ENCODE data around the gene ZBTB25.

ZBTB25 gene

GRCh38 chr14:64474041-64474440 lies 29.6 kb downstream of the ZBTB25 start:
- no peak for ATAC-seq
- no peak for TF ChIP-seq CSDC2 (CRISPR knock-in tag; IDR thresholded peaks at IDR 0.05)
- TF ChIP-seq, protein P1, sequence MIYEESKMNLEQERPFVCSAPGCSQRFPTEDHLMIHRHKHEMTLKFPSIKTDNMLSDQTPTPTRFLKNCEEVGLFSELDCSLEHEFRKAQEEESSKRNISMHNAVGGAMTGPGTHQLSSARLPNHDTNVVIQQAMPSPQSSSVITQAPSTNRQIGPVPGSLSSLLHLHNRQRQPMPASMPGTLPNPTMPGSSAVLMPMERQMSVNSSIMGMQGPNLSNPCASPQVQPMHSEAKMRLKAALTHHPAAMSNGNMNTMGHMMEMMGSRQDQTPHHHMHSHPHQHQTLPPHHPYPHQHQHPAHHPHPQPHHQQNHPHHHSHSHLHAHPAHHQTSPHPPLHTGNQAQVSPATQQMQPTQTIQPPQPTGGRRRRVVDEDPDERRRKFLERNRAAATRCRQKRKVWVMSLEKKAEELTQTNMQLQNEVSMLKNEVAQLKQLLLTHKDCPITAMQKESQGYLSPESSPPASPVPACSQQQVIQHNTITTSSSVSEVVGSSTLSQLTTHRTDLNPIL (CRISPR knock-in tag; IDR thresholded peaks at IDR 0.05; ENCODE audit: low read depth) = no peak
- TF ChIP-seq RARB (CRISPR knock-in tag; IDR thresholded peaks at IDR 0.05) = no peak
- no peak for TF ChIP-seq ZC3H10 (CRISPR knock-in tag; IDR thresholded peaks at IDR 0.05)
- TF ChIP-seq PPARA (CRISPR knock-in tag; IDR thresholded peaks at IDR 0.05; ENCODE audit: borderline replicate concordance) = no peak
- TF ChIP-seq ISL1 (CRISPR knock-in tag; IDR thresholded peaks at IDR 0.05) = no peak
- no peak for TF ChIP-seq SNAI2 (CRISPR knock-in tag; IDR thresholded peaks at IDR 0.05)
- no peak for TF ChIP-seq GLIS3 (CRISPR knock-in tag; IDR thresholded peaks at IDR 0.05)
- TF ChIP-seq, protein P2, sequence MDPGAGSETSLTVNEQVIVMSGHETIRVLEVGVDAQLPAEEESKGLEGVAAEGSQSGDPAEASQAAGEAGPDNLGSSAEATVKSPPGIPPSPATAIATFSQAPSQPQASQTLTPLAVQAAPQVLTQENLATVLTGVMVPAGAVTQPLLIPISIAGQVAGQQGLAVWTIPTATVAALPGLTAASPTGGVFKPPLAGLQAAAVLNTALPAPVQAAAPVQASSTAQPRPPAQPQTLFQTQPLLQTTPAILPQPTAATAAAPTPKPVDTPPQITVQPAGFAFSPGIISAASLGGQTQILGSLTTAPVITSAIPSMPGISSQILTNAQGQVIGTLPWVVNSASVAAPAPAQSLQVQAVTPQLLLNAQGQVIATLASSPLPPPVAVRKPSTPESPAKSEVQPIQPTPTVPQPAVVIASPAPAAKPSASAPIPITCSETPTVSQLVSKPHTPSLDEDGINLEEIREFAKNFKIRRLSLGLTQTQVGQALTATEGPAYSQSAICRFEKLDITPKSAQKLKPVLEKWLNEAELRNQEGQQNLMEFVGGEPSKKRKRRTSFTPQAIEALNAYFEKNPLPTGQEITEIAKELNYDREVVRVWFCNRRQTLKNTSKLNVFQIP (CRISPR knock-in tag; IDR thresholded peaks at IDR 0.05; ENCODE audit: borderline replicate concordance, low read depth) = no peak
- TF ChIP-seq OSR1 (CRISPR knock-in tag; IDR thresholded peaks at IDR 0.05) = no peak
- no peak for TF ChIP-seq TSHZ2 (CRISPR knock-in tag; IDR thresholded peaks at IDR 0.05)
- TF ChIP-seq ZFP3 (CRISPR knock-in tag; IDR thresholded peaks at IDR 0.05) = no peak
- no peak for TF ChIP-seq PATZ1 (CRISPR knock-in tag; IDR thresholded peaks at IDR 0.05; ENCODE audit: borderline replicate concordance)
- no peak for TF ChIP-seq CSRNP3 (CRISPR knock-in tag; IDR thresholded peaks at IDR 0.05)
- no peak for TF ChIP-seq ZFP30 (CRISPR knock-in tag; IDR thresholded peaks at IDR 0.05)
- no peak for TF ChIP-seq TCF4 (CRISPR knock-in tag; IDR thresholded peaks at IDR 0.05; ENCODE audit: borderline replicate concordance)
- no peak for TF ChIP-seq ZNF8 (CRISPR knock-in tag; IDR thresholded peaks at IDR 0.05)

GRCh38 chr14:64468451-64468850 lies 35.2 kb downstream of the ZBTB25 start:
- TF ChIP-seq GLIS3 (CRISPR knock-in tag; IDR thresholded peaks at IDR 0.05) = no peak
- no peak for ATAC-seq

- TF ChIP-seq BACH2 (CRISPR knock-in tag; IDR thresholded peaks at IDR 0.05; ENCODE audit: borderline replicate concordance) (no peak), ZNF565 (CRISPR knock-in tag; conservative IDR thresholded peaks at IDR 0.05; ENCODE audit: low read depth) (no peak), ESRRG (CRISPR knock-in tag; IDR thresholded peaks at IDR 0.05) (no peak), TSHZ2 (CRISPR knock-in tag; IDR thresholded peaks at IDR 0.05) (no peak), ZFP30 (CRISPR knock-in tag; IDR thresholded peaks at IDR 0.05) (no peak), OSR1 (CRISPR knock-in tag; IDR thresholded peaks at IDR 0.05) (no peak), ISL1 (CRISPR knock-in tag; IDR thresholded peaks at IDR 0.05) (no peak), ZNF70 (CRISPR knock-in tag; IDR thresholded peaks at IDR 0.05) (no peak), PATZ1 (CRISPR knock-in tag; IDR thresholded peaks at IDR 0.05; ENCODE audit: borderline replicate concordance) (no peak), ZFP3 (CRISPR knock-in tag; IDR thresholded peaks at IDR 0.05) (no peak), RARB (CRISPR knock-in tag; IDR thresholded peaks at IDR 0.05) (no peak), ZNF8 (CRISPR knock-in tag; IDR thresholded peaks at IDR 0.05) (no peak), GLIS3 (CRISPR knock-in tag; IDR thresholded peaks at IDR 0.05) (no peak), TCF4 (CRISPR knock-in tag; IDR thresholded peaks at IDR 0.05; ENCODE audit: borderline replicate concordance) (no peak)
- TF ChIP-seq, protein P1 (CRISPR knock-in tag; IDR thresholded peaks at IDR 0.05; ENCODE audit: low read depth) = no peak
- ATAC-seq = no peak
These were observed 36.1 kb downstream of the ZBTB25 start for GRCh38 chr14:64467566-64467965.
